OCI-LY7 (cell line): ENCODE measurements around the gene CCNL1.

Source experiments
- EZH2phosphoT487 ChIP-seq: fragments of 200-600 bp; sonication (generic); IDR thresholded peaks from 2 replicates; pipeline ENCODE4 v1.6.1; 2018; ENCODE audit warnings: low read depth, borderline replicate concordance, mild to moderate bottlenecking, mixed run types, antibody characterized with exemption, low read length, moderate library complexity, mixed read lengths
- TF ChIP-seq, protein P1 (sequence below): fragments of 200-600 bp; sonication (generic); conservative IDR thresholded peaks from 2 replicates; pipeline ENCODE4 v1.5.1; 2014; ENCODE audit warnings: mild to moderate bottlenecking, antibody characterized with exemption, low read length, moderate library complexity, mixed read lengths

DNA sequence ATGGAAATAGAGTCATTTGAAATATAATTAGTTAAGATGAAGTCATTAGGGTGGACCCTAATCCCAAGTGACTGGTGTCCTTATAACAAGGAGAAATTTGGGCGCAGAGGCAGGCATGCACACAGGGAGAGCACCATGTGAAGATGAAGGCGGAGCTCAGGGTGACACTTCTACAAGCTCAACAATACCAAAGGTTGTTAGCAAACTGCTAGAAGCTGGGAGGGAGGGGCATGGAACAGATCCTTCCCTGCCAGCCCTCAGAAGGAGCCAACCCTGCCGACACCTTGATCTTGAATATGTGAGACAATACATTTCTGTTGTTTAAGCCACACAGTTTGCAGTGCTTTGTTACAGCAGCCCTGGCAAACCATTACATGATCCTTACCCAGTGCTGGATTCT is 57.8 kb downstream of the CCNL1 start:
- TF ChIP-seq, protein P1, sequence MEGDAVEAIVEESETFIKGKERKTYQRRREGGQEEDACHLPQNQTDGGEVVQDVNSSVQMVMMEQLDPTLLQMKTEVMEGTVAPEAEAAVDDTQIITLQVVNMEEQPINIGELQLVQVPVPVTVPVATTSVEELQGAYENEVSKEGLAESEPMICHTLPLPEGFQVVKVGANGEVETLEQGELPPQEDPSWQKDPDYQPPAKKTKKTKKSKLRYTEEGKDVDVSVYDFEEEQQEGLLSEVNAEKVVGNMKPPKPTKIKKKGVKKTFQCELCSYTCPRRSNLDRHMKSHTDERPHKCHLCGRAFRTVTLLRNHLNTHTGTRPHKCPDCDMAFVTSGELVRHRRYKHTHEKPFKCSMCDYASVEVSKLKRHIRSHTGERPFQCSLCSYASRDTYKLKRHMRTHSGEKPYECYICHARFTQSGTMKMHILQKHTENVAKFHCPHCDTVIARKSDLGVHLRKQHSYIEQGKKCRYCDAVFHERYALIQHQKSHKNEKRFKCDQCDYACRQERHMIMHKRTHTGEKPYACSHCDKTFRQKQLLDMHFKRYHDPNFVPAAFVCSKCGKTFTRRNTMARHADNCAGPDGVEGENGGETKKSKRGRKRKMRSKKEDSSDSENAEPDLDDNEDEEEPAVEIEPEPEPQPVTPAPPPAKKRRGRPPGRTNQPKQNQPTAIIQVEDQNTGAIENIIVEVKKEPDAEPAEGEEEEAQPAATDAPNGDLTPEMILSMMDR, result no peak
- no peak for TF ChIP-seq EZH2phosphoT487
